LHCN-M2 (cell line): Measurements from ENCODE around the gene SNAP23. TPM values are rescaled to one million over a fixed set of nuclear protein-coding genes. Genes with fewer than 3 reads are reported as not detected.

Source experiments
- DNase-seq: peaks from one replicate; pipeline ENCODE4 v3.0.0-alpha.2; 2012; ENCODE audit warnings: low read depth
- total RNA-seq: library from RNA; depleted of rRNA; stranded (reverse); fragments of >200 nt; gene quantifications from 2 replicates; pipeline ENCODE4 v1.2.3, GENCODE V29; 2014; rRNA removed

The SNAP23 gene
- total RNA-seq, 1 experiment from 2014 or later: 58.0 TPM

GRCh38 chr15:42558739-42559138 lies 63.3 kb downstream of the SNAP23 start:
- DNase-seq: no peak

GRCh38 chr15:42575188-42576039 lies 80.0 kb downstream of the SNAP23 start, which contains the start of gene STARD9:
STARD9 (plus strand) TSS chr15:42575606; CDS start chr15:42575716, 110 bp downstream.
- peak; percentile 98 for DNase-seq

- no peak for DNase-seq
Observed at GRCh38 chr15:42576040-42576594, 80.7 kb downstream of the SNAP23 start.

GRCh38 chr15:42576776-42577175 lies 81.3 kb downstream of the SNAP23 start:
- no peak for DNase-seq

- DNase-seq: peak; percentile 95
Observed at GRCh38 chr15:42577514-42578031, 82.1 kb downstream of the SNAP23 start.

GRCh38 chr15:42578984-42579537 lies 83.6 kb downstream of the SNAP23 start:
- no peak for DNase-seq

GRCh38 chr15:42581272-42581730 lies 85.9 kb downstream of the SNAP23 start:
- DNase-seq: peak; percentile 58

Other genes with a start within 250 kb of the SNAP23 start
- gene GANC, start 222.4 kb upstream of the SNAP23 start, total RNA-seq: 13.1 and 17.7 TPM in 2 replicates
- 40.1 and 52.0 TPM in 2 replicates for gene TMEM87A, start 222.2 kb upstream of the SNAP23 start, total RNA-seq
- 0.17 and 0.77 TPM in 2 replicates for gene CAPN3, start 136.1 kb upstream of the SNAP23 start, total RNA-seq
- gene ZNF106, start 4.5 kb upstream of the SNAP23 start, total RNA-seq: 65.3 and 74.2 TPM in 2 replicates
- gene LRRC57, start 53.2 kb downstream of the SNAP23 start, total RNA-seq: 9.0 and 12.6 TPM in 2 replicates
- 55.5 and 65.8 TPM in 2 replicates for gene HAUS2, start 53.2 kb downstream of the SNAP23 start, total RNA-seq
- gene STARD9, start 80.0 kb downstream of the SNAP23 start, total RNA-seq: 3.9 and 4.8 TPM in 2 replicates
- 20.0 and 20.1 TPM in 2 replicates for gene CDAN1, start 241.5 kb downstream of the SNAP23 start, total RNA-seq